ENCODE data around the gene TBC1D22B.

DNA sequence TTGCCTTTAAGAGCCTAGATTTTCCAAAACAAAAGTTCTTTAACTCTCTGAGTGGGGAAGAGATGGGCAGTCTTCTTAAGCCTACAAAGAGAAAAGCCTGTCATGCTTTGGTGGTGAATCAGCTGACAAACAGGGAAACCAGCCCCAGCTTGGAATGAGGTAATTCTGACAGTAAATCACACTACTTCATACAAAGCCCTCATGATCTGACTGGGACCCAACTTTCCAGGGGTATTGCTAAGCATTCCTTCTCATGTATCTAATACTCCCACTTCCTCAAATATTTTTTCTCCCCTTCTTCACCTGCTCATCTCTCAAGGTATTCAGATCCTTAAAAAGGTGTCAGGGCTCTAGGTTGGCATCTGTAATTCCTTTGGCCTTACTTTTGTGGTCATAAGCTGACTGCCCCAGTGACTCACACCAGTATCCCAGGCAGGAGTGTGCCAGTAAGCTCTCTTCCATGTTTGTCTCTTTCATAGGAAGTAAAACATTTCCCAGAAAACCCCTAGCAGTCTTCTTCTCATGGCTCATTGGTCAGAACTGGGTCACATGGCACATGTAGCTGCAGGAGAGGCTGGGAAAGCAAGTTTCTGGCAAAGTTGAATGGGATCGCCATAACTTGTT lies 15.0 kb upstream of the TBC1D22B start:
- TF ChIP-seq, protein P1, sequence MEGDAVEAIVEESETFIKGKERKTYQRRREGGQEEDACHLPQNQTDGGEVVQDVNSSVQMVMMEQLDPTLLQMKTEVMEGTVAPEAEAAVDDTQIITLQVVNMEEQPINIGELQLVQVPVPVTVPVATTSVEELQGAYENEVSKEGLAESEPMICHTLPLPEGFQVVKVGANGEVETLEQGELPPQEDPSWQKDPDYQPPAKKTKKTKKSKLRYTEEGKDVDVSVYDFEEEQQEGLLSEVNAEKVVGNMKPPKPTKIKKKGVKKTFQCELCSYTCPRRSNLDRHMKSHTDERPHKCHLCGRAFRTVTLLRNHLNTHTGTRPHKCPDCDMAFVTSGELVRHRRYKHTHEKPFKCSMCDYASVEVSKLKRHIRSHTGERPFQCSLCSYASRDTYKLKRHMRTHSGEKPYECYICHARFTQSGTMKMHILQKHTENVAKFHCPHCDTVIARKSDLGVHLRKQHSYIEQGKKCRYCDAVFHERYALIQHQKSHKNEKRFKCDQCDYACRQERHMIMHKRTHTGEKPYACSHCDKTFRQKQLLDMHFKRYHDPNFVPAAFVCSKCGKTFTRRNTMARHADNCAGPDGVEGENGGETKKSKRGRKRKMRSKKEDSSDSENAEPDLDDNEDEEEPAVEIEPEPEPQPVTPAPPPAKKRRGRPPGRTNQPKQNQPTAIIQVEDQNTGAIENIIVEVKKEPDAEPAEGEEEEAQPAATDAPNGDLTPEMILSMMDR (IDR thresholded peaks at IDR 0.05), result no peak
- TF ChIP-seq SMC3 (IDR thresholded peaks at IDR 0.05; ENCODE audit: low read depth, low read length), result no peak
- TF ChIP-seq, protein P2, sequence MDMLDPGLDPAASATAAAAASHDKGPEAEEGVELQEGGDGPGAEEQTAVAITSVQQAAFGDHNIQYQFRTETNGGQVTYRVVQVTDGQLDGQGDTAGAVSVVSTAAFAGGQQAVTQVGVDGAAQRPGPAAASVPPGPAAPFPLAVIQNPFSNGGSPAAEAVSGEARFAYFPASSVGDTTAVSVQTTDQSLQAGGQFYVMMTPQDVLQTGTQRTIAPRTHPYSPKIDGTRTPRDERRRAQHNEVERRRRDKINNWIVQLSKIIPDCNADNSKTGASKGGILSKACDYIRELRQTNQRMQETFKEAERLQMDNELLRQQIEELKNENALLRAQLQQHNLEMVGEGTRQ (IDR thresholded peaks at IDR 0.05; ENCODE audit: borderline replicate concordance, low read depth, low read length), result peak; percentile 44; the same call in 1 of the 2 replicates
